Liver (tissue), 3 donors: ENCODE results near the gene EXOC7.

Source experiments
- CTCF ChIP-seq: fragments of 150-350 bp; IDR thresholded peaks from 2 replicates; pipeline ENCODE4 v1.5.1; 2017; ENCODE audit warnings: improper control_type of control experiment, low read depth, low read length; ENCODE audit not compliant: missing input control
- EGR1 ChIP-seq, 2 donors: IDR thresholded peaks; 2 replicates each; pipeline ENCODE4 v1.6.1; 2016 to 2018; ENCODE audit warnings: antibody characterized with exemption in 2 of 2, low read depth in 2 of 2
- GABPA ChIP-seq, 2 donors: IDR thresholded peaks in 1 of 2; conservative IDR thresholded peaks in 1 of 2; 2 replicates each; pipeline ENCODE4 v1.6.1; 2016; ENCODE audit warnings: antibody characterized with exemption in 2 of 2, mild to moderate bottlenecking in 1 of 2, moderate library complexity in 1 of 2
- HNF4G ChIP-seq: IDR thresholded peaks from 2 replicates; pipeline ENCODE4 v1.6.1; 2016; ENCODE audit warnings: antibody characterized with exemption
- JUND ChIP-seq, 2 donors: IDR thresholded peaks; 2 replicates each; pipeline ENCODE4 v1.6.1; 2016; ENCODE audit warnings: antibody characterized with exemption in 2 of 2
- MAX ChIP-seq: IDR thresholded peaks from 2 replicates; pipeline ENCODE4 v1.6.1; 2016; ENCODE audit warnings: antibody characterized with exemption
- NR2F2 ChIP-seq: IDR thresholded peaks from 2 replicates; pipeline ENCODE4 v1.6.1; 2016; ENCODE audit warnings: antibody characterized with exemption
- RAD21 ChIP-seq, 2 donors: IDR thresholded peaks; 2 replicates each; pipeline ENCODE4 v1.6.1; 2016; ENCODE audit warnings: antibody characterized with exemption in 2 of 2, mild to moderate bottlenecking in 2 of 2
- SP1 ChIP-seq: IDR thresholded peaks from 2 replicates; pipeline ENCODE4 v1.6.1; 2018; ENCODE audit warnings: antibody characterized with exemption, mild to moderate bottlenecking
- TAF1 ChIP-seq: conservative IDR thresholded peaks from 2 replicates; pipeline ENCODE4 v1.6.1; 2016; ENCODE audit warnings: antibody characterized with exemption, mild to moderate bottlenecking
- YY1 ChIP-seq: IDR thresholded peaks from 2 replicates; pipeline ENCODE4 v1.6.1; 2016; ENCODE audit warnings: antibody characterized with exemption, mild to moderate bottlenecking
- ZBTB33 ChIP-seq: IDR thresholded peaks from 2 replicates; pipeline ENCODE4 v1.6.1; 2016; ENCODE audit warnings: antibody characterized with exemption
- donor health status: healthy.
- donor health status: healthy.

DNA sequence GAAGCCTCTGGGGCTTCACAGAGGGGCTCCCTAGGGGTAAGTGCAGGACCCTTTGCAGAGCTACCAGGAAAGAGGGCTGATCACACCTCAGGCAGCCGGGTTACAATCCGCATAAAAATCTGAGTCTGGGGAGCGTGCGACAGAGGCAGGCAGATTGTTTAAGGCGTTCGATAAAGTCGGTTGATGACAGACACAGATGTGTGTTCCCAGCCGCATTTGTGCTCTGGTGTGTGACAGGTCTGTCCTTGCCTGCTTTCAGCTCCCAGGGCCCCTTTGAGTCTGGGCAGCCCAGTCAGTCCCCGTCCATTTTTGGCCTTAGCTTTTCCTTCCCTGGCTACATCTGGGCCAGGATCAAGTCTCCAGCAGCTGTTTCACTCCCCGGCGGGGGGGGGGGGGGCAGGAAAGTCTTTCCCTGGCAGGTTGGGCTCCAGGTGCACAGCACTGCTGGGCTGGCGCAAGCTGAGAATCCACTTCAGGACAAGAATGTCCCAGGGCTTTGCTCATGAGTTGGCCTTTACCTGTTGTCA is 25.9 kb downstream of the EXOC7 start:
- TF ChIP-seq CTCF (no peak), EGR1 (IDR thresholded peaks at IDR 0.05; ENCODE audit: low read depth in 2 of 2) (no peak), GABPA (IDR thresholded peaks at IDR 0.05 in 1 of 2, conservative IDR thresholded peaks at IDR 0.05 in 1 of 2) (no peak), RAD21 (IDR thresholded peaks at IDR 0.05) (no peak), JUND (IDR thresholded peaks at IDR 0.05) (no peak), MAX (no peak), YY1 (no peak), HNF4G (no peak), TAF1 (no peak), NR2F2 (no peak), SP1 (no peak), ZBTB33 (no peak)
